ENCODE measurements around the gene DLG2.

The DLG2 gene

GRCh38 chr11:85266646-85267045, 360.5 kb downstream of the DLG2 start:
- TF ChIP-seq TCF12 (IDR thresholded peaks at IDR 0.05; ENCODE audit: low read depth) (no peak), FOXM1 (IDR thresholded peaks at IDR 0.05; ENCODE audit: borderline replicate concordance, low read depth) (no peak)

DNA sequence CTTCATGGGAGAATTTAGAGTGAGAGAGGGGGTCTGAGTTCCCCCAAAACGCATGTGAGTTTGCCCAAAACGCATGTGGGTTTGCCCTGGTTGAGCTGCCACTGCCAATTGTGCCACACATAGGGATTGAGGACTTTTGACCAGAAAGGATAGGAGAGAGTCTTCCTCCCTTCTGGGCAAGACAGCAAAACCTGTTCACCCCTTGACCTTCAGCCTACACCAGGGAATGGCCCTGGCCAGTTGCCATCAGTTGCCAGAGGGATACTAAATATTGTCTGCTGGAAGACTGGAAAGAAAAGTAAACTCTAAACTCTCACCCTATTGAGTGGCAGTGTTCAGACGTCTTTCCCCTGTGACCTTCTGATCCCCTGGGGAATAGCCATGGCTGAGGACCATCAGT, 363.8 kb downstream of the DLG2 start:
- TF ChIP-seq MAX (IDR thresholded peaks at IDR 0.05) = no peak
- TF ChIP-seq ZBTB7A (IDR thresholded peaks at IDR 0.05; ENCODE audit: low read depth) = no peak
- TF ChIP-seq RAD21 (IDR thresholded peaks at IDR 0.05; ENCODE audit: low read depth) = no peak
- TF ChIP-seq NFIC (IDR thresholded peaks at IDR 0.05) = no peak
- no peak for TF ChIP-seq TEAD4 (IDR thresholded peaks at IDR 0.05)
- TF ChIP-seq CEBPB (IDR thresholded peaks at IDR 0.05) = no peak
- TF ChIP-seq, protein P1, sequence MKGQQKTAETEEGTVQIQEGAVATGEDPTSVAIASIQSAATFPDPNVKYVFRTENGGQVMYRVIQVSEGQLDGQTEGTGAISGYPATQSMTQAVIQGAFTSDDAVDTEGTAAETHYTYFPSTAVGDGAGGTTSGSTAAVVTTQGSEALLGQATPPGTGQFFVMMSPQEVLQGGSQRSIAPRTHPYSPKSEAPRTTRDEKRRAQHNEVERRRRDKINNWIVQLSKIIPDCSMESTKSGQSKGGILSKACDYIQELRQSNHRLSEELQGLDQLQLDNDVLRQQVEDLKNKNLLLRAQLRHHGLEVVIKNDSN (IDR thresholded peaks at IDR 0.05) = no peak
- TF ChIP-seq TCF12 (IDR thresholded peaks at IDR 0.05; ENCODE audit: low read depth) = no peak
- no peak for TF ChIP-seq CREB1 (IDR thresholded peaks at IDR 0.05; ENCODE audit: low read depth)
- TF ChIP-seq YY1 (IDR thresholded peaks at IDR 0.05; ENCODE audit: low read depth) = no peak
- TF ChIP-seq FOXM1 (IDR thresholded peaks at IDR 0.05; ENCODE audit: borderline replicate concordance, low read depth) = no peak
- no peak for TF ChIP-seq EP300 (IDR thresholded peaks at IDR 0.05; ENCODE audit: borderline replicate concordance)
- no peak for TF ChIP-seq EGR1 (IDR thresholded peaks at IDR 0.05)
- TF ChIP-seq, protein P2, sequence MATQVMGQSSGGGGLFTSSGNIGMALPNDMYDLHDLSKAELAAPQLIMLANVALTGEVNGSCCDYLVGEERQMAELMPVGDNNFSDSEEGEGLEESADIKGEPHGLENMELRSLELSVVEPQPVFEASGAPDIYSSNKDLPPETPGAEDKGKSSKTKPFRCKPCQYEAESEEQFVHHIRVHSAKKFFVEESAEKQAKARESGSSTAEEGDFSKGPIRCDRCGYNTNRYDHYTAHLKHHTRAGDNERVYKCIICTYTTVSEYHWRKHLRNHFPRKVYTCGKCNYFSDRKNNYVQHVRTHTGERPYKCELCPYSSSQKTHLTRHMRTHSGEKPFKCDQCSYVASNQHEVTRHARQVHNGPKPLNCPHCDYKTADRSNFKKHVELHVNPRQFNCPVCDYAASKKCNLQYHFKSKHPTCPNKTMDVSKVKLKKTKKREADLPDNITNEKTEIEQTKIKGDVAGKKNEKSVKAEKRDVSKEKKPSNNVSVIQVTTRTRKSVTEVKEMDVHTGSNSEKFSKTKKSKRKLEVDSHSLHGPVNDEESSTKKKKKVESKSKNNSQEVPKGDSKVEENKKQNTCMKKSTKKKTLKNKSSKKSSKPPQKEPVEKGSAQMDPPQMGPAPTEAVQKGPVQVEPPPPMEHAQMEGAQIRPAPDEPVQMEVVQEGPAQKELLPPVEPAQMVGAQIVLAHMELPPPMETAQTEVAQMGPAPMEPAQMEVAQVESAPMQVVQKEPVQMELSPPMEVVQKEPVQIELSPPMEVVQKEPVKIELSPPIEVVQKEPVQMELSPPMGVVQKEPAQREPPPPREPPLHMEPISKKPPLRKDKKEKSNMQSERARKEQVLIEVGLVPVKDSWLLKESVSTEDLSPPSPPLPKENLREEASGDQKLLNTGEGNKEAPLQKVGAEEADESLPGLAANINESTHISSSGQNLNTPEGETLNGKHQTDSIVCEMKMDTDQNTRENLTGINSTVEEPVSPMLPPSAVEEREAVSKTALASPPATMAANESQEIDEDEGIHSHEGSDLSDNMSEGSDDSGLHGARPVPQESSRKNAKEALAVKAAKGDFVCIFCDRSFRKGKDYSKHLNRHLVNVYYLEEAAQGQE (IDR thresholded peaks at IDR 0.05; ENCODE audit: low read depth) = no peak

DNA sequence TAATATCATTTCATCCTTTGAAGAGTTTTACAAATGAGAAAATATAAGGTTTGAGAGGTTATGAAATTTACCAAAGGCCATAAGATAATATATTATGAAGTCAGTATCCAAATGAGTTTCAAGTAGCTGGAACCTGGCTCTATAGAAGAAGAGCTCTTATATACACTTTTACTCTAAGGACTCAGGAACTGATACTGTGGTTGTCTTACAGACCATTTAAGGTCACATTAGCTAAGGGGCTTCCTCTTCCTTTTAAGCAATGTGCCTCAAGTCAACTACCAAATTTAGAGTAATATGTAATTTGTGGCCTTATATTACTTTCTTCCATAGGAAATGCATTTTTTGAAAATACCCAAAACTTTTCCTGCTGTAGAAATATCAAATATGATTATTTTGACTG, 369.3 kb downstream of the DLG2 start:
- TF ChIP-seq, protein P2 (IDR thresholded peaks at IDR 0.05; ENCODE audit: low read depth) = no peak
- TF ChIP-seq EGR1 (IDR thresholded peaks at IDR 0.05) = no peak
- TF ChIP-seq RAD21 (IDR thresholded peaks at IDR 0.05; ENCODE audit: low read depth) = no peak
- no peak for TF ChIP-seq TCF12 (IDR thresholded peaks at IDR 0.05; ENCODE audit: low read depth)
- no peak for TF ChIP-seq YY1 (IDR thresholded peaks at IDR 0.05; ENCODE audit: low read depth)
- TF ChIP-seq MAX (IDR thresholded peaks at IDR 0.05) = no peak
- no peak for TF ChIP-seq ZBTB7A (IDR thresholded peaks at IDR 0.05; ENCODE audit: low read depth)
- TF ChIP-seq CEBPB (IDR thresholded peaks at IDR 0.05) = no peak
- TF ChIP-seq FOXM1 (IDR thresholded peaks at IDR 0.05; ENCODE audit: borderline replicate concordance, low read depth) = no peak
- TF ChIP-seq EP300 (IDR thresholded peaks at IDR 0.05; ENCODE audit: borderline replicate concordance) = no peak

- TF ChIP-seq TCF12 (IDR thresholded peaks at IDR 0.05; ENCODE audit: low read depth) = no peak
- TF ChIP-seq ZBTB7A (IDR thresholded peaks at IDR 0.05; ENCODE audit: low read depth) = no peak
- TF ChIP-seq MAX (IDR thresholded peaks at IDR 0.05) = no peak
- no peak for TF ChIP-seq NFIC (IDR thresholded peaks at IDR 0.05)
- no peak for TF ChIP-seq CEBPB (IDR thresholded peaks at IDR 0.05)
- TF ChIP-seq EGR1 (IDR thresholded peaks at IDR 0.05) = no peak
- TF ChIP-seq, protein P1 (IDR thresholded peaks at IDR 0.05) = no peak
- no peak for TF ChIP-seq TEAD4 (IDR thresholded peaks at IDR 0.05)
- no peak for TF ChIP-seq CREB1 (IDR thresholded peaks at IDR 0.05; ENCODE audit: low read depth)
These were observed 370.7 kb downstream of the DLG2 start for GRCh38 chr11:85256433-85256832.

- no peak for TF ChIP-seq TCF12 (IDR thresholded peaks at IDR 0.05; ENCODE audit: low read depth)
- no peak for TF ChIP-seq TEAD4 (IDR thresholded peaks at IDR 0.05)
These were observed 377.7 kb downstream of the DLG2 start for GRCh38 chr11:85249482-85249881.

- TF ChIP-seq TAF1 (IDR thresholded peaks at IDR 0.05; ENCODE audit: low read depth) (no peak), NFIC (IDR thresholded peaks at IDR 0.05) (no peak), MAX (IDR thresholded peaks at IDR 0.05) (no peak), ZBTB7A (IDR thresholded peaks at IDR 0.05; ENCODE audit: low read depth) (no peak), CREB1 (IDR thresholded peaks at IDR 0.05; ENCODE audit: low read depth) (no peak), RAD21 (IDR thresholded peaks at IDR 0.05; ENCODE audit: low read depth) (no peak), YY1 (IDR thresholded peaks at IDR 0.05; ENCODE audit: low read depth) (no peak), EGR1 (IDR thresholded peaks at IDR 0.05) (no peak), EP300 (IDR thresholded peaks at IDR 0.05; ENCODE audit: borderline replicate concordance) (no peak), CEBPB (IDR thresholded peaks at IDR 0.05) (no peak)
- TF ChIP-seq, protein P1 (IDR thresholded peaks at IDR 0.05) = no peak
- TF ChIP-seq, protein P2 (IDR thresholded peaks at IDR 0.05; ENCODE audit: low read depth) = no peak
These were observed 379.3 kb downstream of the DLG2 start for GRCh38 chr11:85247797-85248196.
